Measurements from ENCODE around the gene ZNF146.
"Not testable (repeated sequence)": the region's sequence is repeated elsewhere in the genome, so short reads cannot be mapped to it uniquely, and the experiment has no call there.

ZNF146 gene

GRCh38 chr19:36212895-36213294, 2.0 kb upstream of the ZNF146 start:
- no peak overlapping the region for H3K4me3 ChIP-seq (ENCODE audit: low read length)
- TF ChIP-seq CTCF (conservative IDR thresholded peaks at IDR 0.05; ENCODE audit: low read length): no peak
- no peak for DNase-seq (ENCODE audit: low read depth)

DNA sequence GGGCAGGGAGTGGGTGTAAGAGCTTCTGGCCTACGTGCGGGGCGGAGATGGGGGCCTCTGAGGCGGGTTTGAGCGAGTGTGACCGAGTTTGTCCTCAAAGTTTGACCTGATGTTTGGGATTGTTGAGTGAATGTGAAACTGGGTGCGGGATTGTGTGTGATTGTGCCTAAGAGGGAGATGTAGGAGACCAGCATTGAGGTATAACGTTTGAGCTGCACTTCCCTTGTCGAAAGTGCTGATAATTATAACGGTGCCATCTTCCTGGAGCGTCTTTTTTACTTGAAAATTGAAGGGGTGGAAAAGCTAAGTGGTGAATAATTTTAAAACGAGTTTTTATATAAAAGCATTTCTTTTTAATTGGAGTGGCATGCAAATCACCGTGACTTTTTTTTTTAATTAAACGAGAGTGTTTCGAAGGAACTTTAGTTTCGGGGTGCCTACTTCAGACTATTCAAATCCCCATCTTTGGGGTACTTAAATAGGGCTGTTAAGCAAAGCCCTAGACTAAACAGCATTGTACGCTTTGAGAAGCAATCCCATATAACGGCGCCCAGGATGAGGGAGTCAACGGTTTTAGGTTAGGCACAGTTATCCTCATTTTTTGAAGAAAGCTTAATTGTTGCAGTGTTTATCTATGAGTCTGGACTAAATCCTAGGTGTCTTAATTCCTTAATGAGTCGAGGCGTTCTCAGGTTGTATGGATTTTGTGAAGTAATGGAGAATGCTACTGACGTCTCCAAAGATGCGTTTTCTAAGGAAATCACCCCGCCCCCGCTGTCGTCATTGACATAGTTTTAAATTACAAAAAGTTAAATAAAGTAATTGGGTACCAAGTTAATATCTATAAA, 594 bp downstream of the ZNF146 start:
- DNase-seq (ENCODE audit: low read depth): peak; percentile 25

DNA sequence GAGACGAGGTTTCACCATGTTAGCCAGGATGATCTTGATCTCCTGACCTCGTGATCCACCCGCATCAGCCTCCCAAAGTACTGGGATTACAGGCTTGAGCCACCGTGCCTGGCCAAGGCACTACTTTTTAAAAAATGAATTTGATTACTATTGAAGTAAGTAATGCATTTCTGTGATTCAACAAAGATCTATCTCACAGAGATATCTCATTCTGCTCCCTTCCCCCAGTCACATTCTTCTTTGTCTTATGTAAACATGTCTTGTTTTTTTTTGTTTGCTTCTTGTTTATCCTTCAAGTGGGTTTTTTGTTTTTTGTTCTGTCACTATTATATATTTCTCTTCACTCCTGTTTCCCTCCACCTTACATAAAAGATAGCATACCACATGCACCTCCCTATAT, 6.6 kb downstream of the ZNF146 start:
- H3K4me3 ChIP-seq (ENCODE audit: low read length): no peak overlapping the region
- no peak for TF ChIP-seq CTCF (conservative IDR thresholded peaks at IDR 0.05; ENCODE audit: low read length)
- DNase-seq (ENCODE audit: low read depth): no peak

More for the DNA sequence above, 594 bp downstream of the ZNF146 start:
- TF ChIP-seq CTCF (conservative IDR thresholded peaks at IDR 0.05; ENCODE audit: low read length): no peak
- peak overlapping the region; percentile 99 for H3K4me3 ChIP-seq (ENCODE audit: low read length)

GRCh38 chr19:36222503-36222902, 7.6 kb downstream of the ZNF146 start:
- no peak for DNase-seq (ENCODE audit: low read depth)
- no peak for TF ChIP-seq CTCF (conservative IDR thresholded peaks at IDR 0.05; ENCODE audit: low read length)
- H3K4me3 ChIP-seq (ENCODE audit: low read length): no peak overlapping the region

- no peak overlapping the region for H3K4me3 ChIP-seq (ENCODE audit: low read length)
- TF ChIP-seq CTCF (conservative IDR thresholded peaks at IDR 0.05; ENCODE audit: low read length): no peak
- peak; percentile 47 for DNase-seq (ENCODE audit: low read depth)
These were observed 10.4 kb downstream of the ZNF146 start for GRCh38 chr19:36225219-36225892.

GRCh38 chr19:36233626-36234025, 18.7 kb downstream of the ZNF146 start:
- H3K4me3 ChIP-seq (ENCODE audit: low read length); DNase-seq (ENCODE audit: low read depth): not testable (repeated sequence)

DNA sequence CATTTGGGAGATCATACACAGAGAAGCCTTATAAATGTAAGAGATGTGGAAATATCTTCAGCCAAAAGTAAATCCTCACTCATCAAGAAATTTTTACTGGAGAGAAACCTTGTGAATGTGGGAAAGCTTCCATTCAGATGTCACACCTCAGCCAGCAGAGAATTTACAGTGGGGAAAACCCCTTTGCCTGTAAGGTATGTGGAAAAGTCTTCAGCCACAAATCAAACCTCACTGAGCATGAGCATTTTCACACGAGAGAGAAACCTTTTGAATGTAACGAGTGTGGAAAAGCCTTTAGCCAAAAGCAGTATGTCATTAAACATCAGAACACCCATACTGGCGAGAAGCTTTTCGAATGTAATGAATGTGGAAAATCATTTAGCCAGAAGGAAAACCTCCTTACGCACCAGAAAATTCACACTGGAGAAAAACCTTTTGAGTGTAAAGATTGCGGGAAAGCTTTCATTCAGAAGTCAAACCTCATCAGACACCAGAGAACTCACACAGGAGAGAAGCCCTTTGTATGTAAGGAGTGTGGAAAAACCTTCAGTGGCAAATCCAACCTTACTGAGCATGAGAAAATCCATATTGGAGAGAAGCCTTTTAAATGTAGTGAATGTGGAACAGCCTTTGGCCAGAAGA, 21.5 kb downstream of the ZNF146 start:
- H3K4me3 ChIP-seq (ENCODE audit: low read length): no peak overlapping the region
- DNase-seq (ENCODE audit: low read depth): no peak
- TF ChIP-seq CTCF (conservative IDR thresholded peaks at IDR 0.05; ENCODE audit: low read length): no peak
